ENCODE data around the gene ETS1. TPM values are rescaled to one million over a fixed set of nuclear protein-coding genes. Genes with fewer than 3 reads are reported as not detected.
A peak's percentile ranks its signal among the peaks of the same experiment; 100 is the strongest.

The ETS1 gene
- total RNA-seq, 1 experiment from 2014 or later: 66.4 TPM

DNA sequence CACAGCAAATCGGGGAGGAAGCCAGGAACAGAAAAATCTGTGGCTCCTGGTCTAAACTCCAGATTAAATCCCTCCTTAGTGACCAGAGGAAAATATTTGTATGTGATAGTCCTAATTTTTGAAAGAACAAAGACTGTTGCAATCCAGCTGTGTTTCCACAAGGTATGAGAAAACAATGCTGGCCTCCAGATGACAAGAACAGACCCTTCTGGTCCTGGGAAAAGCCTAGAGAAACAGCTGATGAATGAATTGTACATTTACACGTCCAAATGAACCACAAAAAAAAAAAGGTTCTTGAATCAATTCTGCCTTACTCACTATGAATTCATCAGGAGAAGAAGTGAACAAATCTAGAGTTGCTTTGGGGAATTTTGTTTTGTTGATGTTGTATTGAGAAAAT lies 63.7 kb downstream of the ETS1 start:
- in situ Hi-C loops (cut with HindIII; ENCODE audit: low pct_unique_long_range_greater_than_20kb, low sequenced_read_pairs) (no loop called here), intact Hi-C loops (cut with micrococcal nuclease; ENCODE audit: unreplicated experiment) (loop anchor here (5.0 kb wide), 1 partner anchor 109 kb away; no protein-coding TSS in a partner anchor)
- no peak for ATAC-seq
- DNase-seq (ENCODE audit: low read depth, low spot score): no peak
- ChIA-PET CTCF (no interaction called here), POLR2A (interaction anchor here (1.0 kb wide), 1 partner anchor 66 kb away, joined by 3 read pairs; no protein-coding TSS in a partner anchor)
- H3K9me3 ChIP-seq (ENCODE audit: control insufficient read depth, insufficient read depth, low read depth, low read length): no peaks in the 10 kb centered on the region
- H3K27me3 ChIP-seq (ENCODE audit: control insufficient read depth, insufficient read depth, low read length): no peaks in the 10 kb centered on the region
- H3K36me3 ChIP-seq (ENCODE audit: control insufficient read depth, insufficient read depth, low read length): no peaks in the 10 kb centered on the region
- BruUV-seq (replicated peaks): no TSS peak
- peak overlapping the region; percentile 94 for H3K27ac ChIP-seq (ENCODE audit: low read length)
- TF ChIP-seq TCF7L2 (IDR thresholded peaks at IDR 0.05; ENCODE audit: low read depth, low read length) (no peak), SIN3A (IDR thresholded peaks at IDR 0.05; ENCODE audit: borderline replicate concordance, insufficient read depth, low read depth, low read length) (no peak), POLR2AphosphoS5 (IDR thresholded peaks at IDR 0.05; ENCODE audit: low read depth, low read length) (no peak)
- TF ChIP-seq, protein P1, sequence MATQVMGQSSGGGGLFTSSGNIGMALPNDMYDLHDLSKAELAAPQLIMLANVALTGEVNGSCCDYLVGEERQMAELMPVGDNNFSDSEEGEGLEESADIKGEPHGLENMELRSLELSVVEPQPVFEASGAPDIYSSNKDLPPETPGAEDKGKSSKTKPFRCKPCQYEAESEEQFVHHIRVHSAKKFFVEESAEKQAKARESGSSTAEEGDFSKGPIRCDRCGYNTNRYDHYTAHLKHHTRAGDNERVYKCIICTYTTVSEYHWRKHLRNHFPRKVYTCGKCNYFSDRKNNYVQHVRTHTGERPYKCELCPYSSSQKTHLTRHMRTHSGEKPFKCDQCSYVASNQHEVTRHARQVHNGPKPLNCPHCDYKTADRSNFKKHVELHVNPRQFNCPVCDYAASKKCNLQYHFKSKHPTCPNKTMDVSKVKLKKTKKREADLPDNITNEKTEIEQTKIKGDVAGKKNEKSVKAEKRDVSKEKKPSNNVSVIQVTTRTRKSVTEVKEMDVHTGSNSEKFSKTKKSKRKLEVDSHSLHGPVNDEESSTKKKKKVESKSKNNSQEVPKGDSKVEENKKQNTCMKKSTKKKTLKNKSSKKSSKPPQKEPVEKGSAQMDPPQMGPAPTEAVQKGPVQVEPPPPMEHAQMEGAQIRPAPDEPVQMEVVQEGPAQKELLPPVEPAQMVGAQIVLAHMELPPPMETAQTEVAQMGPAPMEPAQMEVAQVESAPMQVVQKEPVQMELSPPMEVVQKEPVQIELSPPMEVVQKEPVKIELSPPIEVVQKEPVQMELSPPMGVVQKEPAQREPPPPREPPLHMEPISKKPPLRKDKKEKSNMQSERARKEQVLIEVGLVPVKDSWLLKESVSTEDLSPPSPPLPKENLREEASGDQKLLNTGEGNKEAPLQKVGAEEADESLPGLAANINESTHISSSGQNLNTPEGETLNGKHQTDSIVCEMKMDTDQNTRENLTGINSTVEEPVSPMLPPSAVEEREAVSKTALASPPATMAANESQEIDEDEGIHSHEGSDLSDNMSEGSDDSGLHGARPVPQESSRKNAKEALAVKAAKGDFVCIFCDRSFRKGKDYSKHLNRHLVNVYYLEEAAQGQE (IDR thresholded peaks at IDR 0.05; ENCODE audit: insufficient read depth in 1 of 2, low read depth in 2 of 2, low read length in 1 of 2): no peak
- TF ChIP-seq, protein P2, sequence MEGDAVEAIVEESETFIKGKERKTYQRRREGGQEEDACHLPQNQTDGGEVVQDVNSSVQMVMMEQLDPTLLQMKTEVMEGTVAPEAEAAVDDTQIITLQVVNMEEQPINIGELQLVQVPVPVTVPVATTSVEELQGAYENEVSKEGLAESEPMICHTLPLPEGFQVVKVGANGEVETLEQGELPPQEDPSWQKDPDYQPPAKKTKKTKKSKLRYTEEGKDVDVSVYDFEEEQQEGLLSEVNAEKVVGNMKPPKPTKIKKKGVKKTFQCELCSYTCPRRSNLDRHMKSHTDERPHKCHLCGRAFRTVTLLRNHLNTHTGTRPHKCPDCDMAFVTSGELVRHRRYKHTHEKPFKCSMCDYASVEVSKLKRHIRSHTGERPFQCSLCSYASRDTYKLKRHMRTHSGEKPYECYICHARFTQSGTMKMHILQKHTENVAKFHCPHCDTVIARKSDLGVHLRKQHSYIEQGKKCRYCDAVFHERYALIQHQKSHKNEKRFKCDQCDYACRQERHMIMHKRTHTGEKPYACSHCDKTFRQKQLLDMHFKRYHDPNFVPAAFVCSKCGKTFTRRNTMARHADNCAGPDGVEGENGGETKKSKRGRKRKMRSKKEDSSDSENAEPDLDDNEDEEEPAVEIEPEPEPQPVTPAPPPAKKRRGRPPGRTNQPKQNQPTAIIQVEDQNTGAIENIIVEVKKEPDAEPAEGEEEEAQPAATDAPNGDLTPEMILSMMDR (IDR thresholded peaks at IDR 0.05): no peak
- H3K4me1 ChIP-seq (ENCODE audit: control insufficient read depth, insufficient read depth, low read length): peaks cover 27% of the 10 kb centered on the region
- H3K4me3 ChIP-seq (ENCODE audit: low read depth in 2 of 2, low read length in 2 of 2): no peak overlapping the region

DNA sequence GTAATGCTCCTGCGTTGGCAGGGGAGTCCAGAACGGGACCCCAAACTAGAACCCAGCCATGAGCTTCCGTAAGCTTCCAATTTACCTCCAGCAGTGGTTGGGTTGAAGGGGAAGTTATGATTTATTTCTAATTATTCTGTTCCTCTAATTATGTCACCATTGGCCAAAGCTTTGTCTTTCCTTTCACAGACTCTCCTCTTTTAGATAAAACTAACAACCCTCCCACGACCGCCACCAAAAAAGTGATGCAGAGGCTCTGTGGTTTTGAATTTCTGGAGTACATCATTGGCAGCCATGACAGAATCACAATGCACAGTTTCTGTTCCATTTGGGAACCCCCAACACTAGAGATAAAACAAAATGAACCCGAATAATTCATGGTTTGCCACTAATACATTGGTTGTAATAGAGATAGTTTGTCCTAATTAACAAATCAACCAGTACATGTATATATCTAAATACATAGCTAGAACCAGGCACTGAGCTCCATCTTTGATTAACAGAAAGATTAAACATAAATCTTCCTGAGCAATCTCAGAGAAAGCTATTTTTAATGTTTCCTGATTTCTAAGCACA lies 64.3 kb downstream of the ETS1 start:
- in situ Hi-C loops (cut with HindIII; ENCODE audit: low pct_unique_long_range_greater_than_20kb, low sequenced_read_pairs): no loop called here
- POLR2A ChIA-PET: interaction anchor here (0.6 to 1.0 kb wide), 2 partner anchors 66 to 131 kb away, joined by 3 read pairs; no protein-coding TSS in a partner anchor
- H3K4me1 ChIP-seq (ENCODE audit: control insufficient read depth, insufficient read depth, low read length): peaks cover 33% of the 10 kb centered on the region

More for the DNA sequence above, 64.3 kb downstream of the ETS1 start:
- intact Hi-C loops (cut with micrococcal nuclease; ENCODE audit: unreplicated experiment): loop anchor here (5.0 kb wide), 1 partner anchor 109 kb away; no protein-coding TSS in a partner anchor
- TF ChIP-seq, protein P2 (IDR thresholded peaks at IDR 0.05): no peak
- H3K36me3 ChIP-seq (ENCODE audit: control insufficient read depth, insufficient read depth, low read length): no peaks in the 10 kb centered on the region
- CTCF ChIA-PET: no interaction called here
- no peaks in the 10 kb centered on the region for H3K9me3 ChIP-seq (ENCODE audit: control insufficient read depth, insufficient read depth, low read depth, low read length)
- TSS peak; percentile 98 for BruUV-seq (replicated peaks)
- no peaks in the 10 kb centered on the region for H3K27me3 ChIP-seq (ENCODE audit: control insufficient read depth, insufficient read depth, low read length)
- peak overlapping the region; percentile 94 for H3K27ac ChIP-seq (ENCODE audit: low read length)
- peak overlapping the region; percentile 58 to 82 for H3K4me3 ChIP-seq (ENCODE audit: low read depth in 2 of 2, low read length in 2 of 2)
- ATAC-seq (no peak), DNase-seq (ENCODE audit: low read depth, low spot score) (no peak)
